GM19395 (cell line): ENCODE results near the gene RHEBL1.
A peak's percentile ranks its signal among the peaks of the same experiment; 100 is the strongest.
"Not testable (repeated sequence)": the region's sequence is repeated elsewhere in the genome, so short reads cannot be mapped to it uniquely, and the experiment has no call there.

Source experiments
- ATAC-seq: cut with Tn5 transposase; IDR thresholded peaks from one replicate; pipeline ENCODE4 v1.9.1; 2021; ENCODE audit warnings: mild to moderate bottlenecking, moderate library complexity; ENCODE audit not compliant: unreplicated experiment

Gene RHEBL1

DNA sequence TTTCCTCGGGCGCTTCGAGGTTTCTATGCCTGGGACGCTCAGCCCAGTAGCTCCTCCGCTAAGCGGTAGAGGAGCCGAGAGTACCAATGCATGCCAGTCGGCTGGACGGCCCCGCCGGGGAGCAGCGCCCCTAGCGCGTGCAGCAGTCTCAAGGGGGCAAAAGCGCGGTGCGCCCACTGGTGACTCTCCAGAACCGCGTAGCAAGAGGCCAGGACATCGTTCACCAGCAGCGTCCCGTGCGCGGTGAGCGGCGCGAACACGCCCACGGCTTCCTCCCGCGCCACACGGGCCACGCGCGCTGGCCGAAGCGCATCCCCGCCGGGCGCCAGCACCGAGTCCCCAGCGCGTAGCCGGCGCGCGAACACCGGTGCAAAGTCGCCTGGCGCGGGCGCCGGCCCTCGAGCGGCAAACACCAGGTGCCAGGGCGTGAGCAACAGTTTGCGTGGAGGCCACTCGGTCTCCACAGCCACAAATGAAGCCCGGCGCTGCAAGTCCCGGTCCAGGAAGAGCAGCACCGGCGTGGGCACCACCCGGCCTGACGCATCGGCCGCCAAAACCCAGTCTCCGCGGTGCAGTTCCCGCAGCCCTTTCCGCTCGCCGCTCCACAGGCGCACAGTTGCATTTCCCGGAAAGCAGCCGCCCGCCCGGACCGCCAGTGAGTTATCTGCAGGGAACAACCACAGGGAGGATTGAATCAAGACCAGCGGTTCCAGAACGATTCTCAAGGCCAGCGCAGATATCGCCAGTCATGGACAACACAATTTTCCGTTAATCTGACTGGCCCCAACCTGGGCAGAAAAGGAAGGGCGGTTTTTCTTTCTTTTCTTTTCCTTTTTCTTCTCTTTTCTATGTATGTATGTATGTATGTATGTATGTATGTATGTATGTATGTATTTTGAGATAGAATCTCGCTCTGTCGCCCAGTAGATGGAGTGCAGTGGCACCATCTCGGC is 20.3 kb upstream of the RHEBL1 start:
- no peak for ATAC-seq

DNA sequence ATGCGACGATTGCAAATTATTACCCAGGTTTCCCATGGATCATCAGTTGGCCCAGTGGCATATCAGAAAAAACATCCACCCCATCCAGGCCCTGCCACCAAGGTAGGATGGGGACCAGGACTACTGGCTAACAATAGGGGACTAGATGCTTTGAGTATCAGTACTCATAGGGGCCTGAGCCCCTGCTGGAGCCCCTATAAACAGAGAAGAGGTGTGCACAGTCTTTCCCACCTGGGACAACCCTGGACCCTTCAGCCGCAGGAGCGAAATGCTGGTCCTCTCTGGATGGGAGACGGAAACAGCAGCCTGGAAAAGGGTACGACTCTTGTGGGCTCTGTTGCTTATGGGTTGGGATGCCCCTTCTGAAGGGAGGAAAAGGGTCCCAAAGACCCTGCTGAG is 19.2 kb upstream of the RHEBL1 start:
- ATAC-seq: no peak

DNA sequence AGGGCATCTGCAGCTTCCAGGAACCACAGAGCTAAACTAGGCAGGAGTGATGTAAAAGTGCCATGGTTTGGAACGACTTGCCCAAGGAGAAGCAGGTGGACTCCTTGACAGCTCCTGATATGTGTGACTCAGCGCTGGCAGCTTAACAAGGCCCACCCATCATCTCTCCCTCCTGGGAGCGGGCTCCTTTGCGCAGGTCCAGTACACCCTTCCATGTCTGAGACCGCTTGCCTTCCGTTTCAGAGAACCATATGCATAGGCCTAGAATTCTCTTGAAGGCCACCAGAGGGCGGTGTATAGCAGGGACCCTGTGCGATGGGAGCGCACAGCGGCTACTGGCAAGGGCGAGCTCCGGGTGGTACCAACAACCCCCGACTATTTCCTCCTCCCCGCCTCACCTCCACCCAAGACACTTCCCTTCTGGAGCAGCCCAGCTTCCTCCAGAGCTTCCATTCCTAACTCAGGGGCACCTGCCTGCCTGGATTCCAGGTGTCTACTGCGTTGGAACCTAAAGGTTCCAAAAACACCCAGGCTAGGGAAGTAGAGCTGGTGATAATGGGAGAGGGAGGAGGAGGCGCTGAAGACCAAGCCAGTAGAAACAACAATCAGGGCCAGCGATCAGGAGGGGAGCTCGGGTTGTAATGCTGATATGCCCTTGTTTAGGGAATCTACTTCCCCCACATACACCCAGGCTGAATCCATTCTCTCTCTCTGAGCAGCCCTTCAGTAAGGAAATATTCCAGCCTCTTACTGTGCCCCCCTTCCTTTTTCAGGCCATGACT is 18.6 kb upstream of the RHEBL1 start:
- peak; percentile 87 for ATAC-seq

DNA sequence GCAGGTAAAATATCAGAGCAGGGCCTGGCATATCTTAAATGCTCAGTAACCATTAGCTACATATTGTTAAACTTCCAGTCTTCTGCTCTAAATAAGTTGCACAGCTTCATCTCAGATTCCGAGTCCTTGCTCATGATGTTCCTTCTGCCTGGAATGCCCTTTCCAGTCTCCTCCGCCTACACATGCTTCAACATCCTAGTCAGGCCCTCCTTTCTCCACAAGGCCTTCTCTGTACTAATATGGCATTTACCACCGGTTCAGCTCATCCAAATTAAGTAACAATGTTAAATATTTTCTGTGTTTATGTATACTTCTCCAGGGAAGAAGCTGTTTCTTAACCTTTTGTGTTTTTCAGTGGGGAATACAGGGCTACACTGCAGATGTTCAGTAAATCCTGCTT is 16.3 kb upstream of the RHEBL1 start:
- no peak for ATAC-seq

DNA sequence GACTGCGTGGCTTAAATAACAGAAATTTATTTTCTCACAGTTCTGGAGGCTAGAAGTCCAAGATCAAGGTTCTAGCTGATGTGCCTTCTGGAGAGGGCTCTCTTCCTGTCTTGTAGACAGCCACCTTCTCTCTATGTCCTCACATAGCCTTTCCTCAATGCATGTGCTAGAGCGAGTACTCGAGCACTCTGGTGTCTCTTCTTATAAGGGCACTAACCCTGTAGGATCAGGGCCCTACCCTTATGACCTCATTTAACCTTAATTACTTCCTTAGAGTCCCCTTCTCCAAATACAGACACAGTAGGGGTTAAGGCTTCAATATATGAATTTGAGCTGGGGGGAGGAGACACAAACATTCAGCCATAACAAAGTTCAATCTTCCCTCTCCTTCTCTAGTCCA is 14.7 kb upstream of the RHEBL1 start:
- ATAC-seq: no peak

DNA sequence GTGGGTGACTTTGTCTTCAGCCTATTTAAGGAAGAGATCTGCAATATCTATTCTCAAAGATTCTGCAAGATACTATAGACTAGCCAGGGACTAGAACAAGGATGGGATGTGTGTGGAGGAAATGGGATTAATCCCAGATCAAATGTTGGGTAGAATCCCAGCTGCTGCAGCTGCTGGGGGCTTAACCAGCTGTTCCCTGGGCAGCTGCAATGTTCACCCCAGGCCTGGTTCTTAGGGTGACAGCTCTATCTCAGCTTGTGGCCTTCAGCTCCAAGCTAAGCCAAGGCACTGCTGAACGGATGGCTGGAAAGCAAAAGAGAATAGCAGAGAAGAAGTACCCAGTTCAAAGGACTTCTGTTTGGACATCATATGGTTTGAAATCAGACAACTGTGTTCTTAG is 10.0 kb upstream of the RHEBL1 start:
- ATAC-seq: no peak

DNA sequence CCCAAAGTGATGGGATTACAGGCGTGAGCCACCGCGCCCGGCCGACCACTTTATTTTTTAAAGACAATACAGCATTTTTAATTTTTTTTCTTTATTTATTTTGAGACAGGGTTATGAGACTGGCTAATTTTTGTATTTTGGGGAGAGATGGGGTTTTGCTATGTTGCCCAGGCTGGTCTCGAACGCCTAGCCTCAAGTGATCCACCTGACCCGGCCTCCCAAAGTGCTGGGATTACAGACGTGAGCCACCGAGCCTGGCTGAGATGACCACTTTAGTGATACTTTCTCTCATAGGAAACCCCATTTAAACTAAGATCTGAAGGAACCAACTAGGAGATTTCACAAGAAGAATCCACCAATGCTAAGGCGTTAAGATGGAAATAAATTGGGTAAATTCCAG is 1.2 kb upstream of the RHEBL1 start:
- ATAC-seq: no peak

DNA sequence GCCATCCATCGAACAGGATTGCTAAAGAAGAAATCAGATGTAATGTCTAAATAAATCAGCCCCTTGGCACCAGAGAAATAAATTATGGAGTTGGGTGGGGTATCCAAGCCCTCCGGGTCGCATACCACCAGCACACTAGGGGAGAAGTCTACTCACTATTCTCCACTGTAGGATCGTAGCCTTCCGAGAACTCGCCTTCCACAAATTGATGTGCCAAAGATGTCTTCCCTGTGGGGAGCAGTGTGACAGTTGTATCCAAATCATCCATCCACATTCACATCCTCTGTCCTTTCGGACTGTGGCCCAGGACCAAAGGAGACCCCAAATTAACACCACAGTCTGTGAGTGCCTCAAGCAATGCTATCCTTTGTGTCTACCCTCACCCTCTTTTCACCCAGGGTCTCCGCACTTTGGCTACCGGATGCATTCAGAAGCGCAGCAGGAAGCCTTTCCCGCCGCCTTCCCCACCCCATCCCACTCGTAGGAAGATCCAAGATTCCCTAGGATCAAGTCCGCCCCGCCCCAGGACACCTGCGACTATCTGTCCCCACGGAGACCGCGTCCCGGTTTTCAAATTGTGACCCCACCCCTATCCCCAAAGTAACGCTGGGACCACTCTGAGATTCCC is 786 bp downstream of the RHEBL1 start:
- no peak for ATAC-seq

DNA sequence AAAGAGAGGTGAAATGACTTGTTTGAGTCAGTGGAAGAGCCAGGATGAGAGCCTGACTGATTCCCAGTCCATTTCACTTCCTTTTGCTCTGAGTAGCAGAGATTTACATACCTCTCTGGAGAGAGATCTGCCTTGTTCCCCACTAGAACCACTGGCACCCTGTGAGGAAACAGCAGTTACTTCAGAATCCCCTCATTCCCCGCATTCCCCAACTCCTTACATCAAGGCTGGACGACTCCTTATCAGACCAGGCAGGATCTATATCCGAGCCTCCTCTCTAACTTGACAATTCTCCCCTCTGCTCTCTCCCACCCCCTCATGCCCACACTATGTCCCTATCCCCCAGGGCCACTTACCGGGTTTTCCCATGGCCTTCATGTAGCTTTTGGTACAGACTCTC is 3.7 kb downstream of the RHEBL1 start:
- ATAC-seq: no peak

DNA sequence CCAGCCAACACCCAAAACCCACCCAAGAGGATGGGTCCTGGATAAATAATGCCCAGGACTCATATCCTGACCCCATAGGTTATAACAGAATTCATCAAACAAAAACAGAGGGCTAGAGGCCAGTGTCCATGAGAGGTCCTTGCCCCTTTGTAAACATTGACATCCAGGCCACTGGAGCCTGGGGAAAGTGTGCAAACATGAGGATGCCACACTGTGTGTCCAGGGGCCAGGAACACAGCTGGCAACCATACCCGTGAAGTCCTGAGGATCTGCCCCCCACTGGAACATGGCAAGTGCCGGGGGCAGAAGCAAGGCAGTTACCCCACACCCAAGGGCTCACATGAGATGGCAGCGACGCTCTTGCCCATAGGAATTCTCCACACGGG is 5.0 kb downstream of the RHEBL1 start:
- no peak for ATAC-seq

DNA sequence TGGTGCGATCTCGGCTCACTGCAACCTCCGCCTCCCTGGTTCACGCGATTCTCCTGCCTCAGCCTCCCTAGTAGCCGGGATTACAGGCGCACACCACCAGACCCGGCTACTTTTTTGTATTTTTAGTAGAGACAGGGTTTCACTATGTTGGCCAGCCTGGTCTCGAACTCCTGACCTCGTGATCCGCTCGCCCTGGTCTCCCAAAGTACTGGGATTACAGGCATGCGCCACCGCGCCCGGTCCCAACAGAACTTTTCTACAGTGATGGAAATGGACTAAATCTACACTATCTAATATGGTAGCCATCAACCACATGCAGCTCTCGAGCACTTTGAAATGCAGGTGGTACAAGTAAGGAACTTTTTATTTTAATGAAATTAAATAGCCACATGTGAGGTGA is 7.9 kb downstream of the RHEBL1 start:
- ATAC-seq: not testable (repeated sequence)

DNA sequence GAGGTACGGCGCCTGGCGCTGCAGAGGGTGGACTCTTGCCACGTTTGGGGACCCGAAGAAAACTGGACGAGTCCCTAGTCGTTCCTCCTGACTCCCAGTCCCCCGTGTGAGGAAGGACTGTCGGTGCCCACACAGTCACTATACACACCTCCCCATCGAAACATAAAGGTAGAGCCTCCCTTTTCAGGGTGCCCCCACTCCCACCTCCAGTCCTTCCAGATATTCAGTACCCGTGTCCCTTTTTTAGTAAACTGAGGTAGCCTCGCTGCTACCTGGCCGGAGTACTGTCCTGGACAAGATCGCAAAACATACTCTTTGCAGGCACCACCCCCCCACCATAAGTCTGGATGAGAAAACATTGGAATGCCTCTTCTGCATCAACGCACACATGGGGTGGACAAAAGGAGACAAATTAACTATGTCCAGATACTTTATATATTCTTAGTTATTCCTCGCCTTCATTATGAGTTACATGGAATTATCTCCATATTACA is 8.6 kb downstream of the RHEBL1 start:
- peak; percentile 5 for ATAC-seq

DNA sequence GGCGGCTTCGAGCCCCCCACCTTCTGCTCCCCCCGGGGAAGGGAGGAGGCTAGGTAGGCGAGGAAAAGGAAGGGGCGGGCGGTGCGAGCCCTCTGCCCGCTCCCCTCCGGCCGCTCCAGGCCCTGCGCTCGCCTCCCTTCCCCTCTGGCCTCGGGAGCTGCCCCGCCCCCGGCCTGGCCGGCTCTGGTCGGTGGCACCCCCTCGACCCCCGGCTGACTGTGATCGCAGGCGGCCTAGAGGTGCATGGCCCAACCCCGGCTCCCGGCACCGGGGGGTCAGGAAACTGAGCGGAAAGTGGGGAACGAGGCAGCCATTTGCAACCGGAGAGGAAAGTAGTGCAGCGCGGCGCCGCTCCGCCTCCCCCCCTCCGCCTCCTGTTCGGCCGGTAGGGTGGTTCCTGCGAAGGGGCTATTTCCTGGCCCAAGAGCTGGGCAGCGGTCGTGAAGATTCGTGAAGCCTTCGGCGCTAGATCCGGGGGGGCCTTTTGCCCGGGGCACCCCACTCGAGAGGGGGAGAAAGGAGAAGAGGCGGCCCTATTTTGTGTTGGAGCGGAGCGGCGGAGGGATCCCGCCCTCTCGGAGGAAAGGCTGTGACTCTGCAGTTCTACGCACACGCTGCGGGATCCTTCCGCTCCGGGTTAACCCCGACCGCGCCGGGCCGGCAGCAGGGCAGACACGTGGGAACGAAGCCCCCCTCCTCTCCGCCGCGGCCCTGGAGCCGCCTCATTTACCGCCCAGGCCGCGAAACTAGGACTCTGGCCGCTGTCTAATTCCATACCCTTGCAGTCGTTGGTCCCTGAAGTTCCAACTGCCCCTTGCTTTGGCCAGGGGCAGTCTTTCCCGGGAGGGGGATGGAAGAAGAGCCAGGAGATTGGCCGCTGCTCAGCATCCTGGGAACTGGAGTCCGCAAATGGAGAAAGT is 9.3 kb downstream of the RHEBL1 start, which contains the start of gene KMT2D:
Gene KMT2D, minus strand, starts transcription at position 558 of the 920 bp plus-strand sequence. CDS start 5,470 bp downstream, outside the sequence.
- peak; percentile 63 for ATAC-seq

DNA sequence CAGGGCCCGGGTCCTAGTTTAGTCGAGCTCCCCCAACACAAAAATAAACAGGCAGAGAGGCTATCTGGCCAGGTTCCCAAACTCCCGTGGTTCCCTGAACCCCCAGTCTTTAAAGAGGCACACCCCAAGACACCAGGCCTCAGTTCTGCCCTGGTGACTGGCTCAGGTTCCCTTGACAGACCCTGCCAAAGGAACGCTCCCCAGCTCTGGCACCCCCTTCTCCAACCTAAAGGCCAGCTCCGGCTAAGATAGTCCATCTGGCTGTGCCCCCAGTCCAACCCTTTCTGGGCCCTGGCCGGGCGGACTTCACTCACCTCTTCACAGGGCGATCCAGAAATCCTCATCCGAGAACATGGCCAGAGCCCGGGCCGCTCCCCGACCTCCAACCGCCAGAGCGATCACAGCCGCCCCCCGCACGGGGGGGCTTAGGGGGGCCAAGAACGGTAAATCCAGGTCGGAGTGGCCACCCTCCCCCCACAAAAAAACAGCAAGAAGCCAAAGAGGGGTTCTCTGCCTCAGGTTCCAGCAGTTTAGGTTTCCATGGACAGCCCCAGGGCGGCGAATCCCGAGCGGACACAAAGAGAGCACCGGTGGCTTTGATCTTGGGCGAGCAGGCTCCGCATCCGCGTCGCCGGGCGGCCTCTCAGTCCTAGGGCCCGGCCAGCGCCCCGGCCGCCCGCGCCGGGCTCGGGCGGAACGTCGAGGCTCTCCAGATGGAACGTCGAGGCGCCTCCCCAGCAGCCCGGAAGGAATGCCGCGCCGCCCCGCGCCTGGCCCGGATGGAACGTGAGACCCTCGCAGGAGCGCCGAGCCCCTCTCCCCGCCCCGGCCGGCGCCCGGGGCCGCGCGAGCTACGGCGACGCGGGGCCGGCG is 10.2 kb downstream of the RHEBL1 start:
- no peak for ATAC-seq

DNA sequence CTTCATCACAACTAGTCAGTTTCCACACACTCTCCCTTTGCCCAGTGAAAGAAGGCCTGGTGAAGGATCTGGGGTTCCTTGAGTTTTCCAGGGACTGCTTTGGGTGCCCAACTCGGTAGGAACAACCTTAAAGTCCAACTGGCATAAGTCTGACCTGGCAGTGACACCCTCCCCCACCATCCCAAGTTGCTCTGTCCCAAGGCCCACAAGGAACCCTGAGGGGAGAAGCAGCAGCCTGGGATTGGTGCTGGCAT is 10.8 kb downstream of the RHEBL1 start:
- ATAC-seq: no peak

DNA sequence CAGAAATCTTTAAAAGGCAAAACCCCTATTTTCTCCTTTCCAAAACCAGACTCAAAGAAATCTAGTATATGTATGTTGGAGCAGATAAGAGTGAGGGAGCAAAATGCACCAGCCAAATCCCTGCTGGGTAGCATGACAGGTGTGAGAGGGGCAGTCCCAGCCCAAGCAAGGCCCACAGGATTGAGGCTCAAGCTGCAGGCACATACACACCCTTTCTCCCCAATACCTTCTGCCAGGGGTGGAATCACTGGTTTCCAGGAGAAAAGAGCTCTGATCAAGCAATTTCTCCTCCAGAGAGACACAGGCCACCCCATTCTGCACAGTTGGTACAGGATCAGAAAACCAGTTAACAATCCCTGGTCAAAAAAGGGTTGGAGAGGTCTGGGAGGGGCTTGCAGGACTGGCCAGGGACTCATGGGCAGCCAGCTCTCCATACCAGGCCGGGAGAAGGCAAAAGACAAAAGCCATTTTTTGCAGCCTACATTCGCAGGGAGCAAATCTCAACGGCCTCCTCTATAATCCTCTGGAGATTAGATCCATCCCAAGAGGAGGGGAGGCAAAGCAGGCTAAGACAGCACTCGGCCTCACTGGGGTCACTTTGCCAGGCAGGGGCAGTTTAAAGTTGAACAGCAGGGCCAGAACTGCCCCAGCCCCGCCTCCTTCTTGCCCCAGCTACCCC is 11.3 kb downstream of the RHEBL1 start:
- ATAC-seq: no peak

DNA sequence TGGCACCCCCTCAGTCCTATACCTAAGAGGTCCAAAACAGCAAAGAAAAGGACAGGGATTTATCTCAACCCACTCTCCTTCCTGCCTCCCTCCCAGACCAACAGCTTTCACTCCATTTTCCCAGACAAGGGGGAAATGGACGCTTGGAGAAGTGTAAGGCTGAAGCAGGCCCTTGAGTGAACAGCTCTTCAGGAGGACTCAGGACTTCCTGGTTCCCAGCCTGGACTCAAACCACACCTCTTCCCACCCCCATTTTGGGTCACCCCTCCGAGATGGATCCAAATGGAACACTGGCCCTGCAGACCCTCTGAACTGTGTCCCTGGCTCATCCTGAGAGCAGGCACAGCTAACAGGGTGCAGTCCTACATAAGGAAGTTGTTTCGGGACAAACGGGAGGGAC is 11.9 kb downstream of the RHEBL1 start:
- ATAC-seq: no peak

DNA sequence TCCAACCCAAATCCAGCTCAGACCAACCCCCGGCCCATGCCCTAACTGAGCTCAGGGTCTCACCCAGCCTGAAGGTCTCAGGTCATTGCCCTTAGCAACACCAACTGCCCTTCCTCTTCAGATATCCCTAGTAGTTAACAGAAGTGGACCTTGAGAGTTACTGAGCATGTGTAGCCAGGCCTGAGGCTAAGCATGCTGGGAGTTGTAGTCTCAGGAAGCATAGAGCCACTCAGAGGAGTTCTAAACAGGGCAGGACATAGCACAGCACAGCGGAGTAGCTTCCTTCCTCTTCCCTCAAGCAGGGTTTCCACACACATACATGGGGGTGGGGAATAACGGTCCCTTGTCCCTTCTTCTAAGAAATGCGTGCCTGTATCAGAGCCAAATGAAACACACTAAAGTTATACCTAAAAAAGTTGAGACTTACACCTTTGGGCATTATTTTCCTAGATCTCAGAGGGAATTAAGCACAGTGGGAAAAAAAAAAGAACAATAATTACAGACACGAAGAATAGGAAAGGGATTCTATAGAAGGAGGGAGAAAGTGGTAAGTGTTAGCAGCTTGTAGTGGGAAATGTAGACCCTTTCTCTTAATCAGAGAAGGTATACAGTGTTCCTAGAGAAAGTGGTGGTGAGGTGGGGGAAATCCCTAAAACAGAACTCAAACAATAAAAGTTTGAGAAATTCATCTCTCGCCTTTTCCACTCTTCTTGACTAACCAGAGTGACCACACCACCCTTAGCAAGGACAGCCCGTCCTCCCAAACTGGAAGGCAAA is 13.6 kb downstream of the RHEBL1 start:
- ATAC-seq: peak; percentile 69
